Activated CD8-positive, alpha-beta memory T cell treated with anti-CD3 and anti-CD28 coated beads for 36 hours (primary cell): ENCODE data around the gene IFNL3. TPM values are rescaled to one million over a fixed set of nuclear protein-coding genes. Genes with fewer than 3 reads are reported as not detected.
"Not testable (repeated sequence)": the region's sequence is repeated elsewhere in the genome, so short reads cannot be mapped to it uniquely, and the experiment has no call there.

Experiments used
- CTCF ChIA-PET: fragments of 350-600 bp; sonication (Branson Sonifier 250); formaldehyde crosslinking; loops from one replicate; lab custom pipeline; 2021; ENCODE audit warnings: antibody characterized with exemption; lab: Charles Lee
- POLR2A ChIA-PET: fragments of 350-600 bp; sonication (Branson Sonifier 250); formaldehyde crosslinking; loops from one replicate; lab custom pipeline; 2021; ENCODE audit warnings: antibody characterized with exemption; lab: Charles Lee
- total RNA-seq, 2 experiments: library from RNA; stranded (reverse); gene quantifications; one replicate each; pipeline ENCODE4 v1.2.3, GENCODE V29; 2021

The IFNL3 gene
- total RNA-seq, 2 experiments from 2014 or later = not detected

- ChIA-PET CTCF (no interaction called here), POLR2A (no interaction called here)
Measured at GRCh38 chr19:39254531-39255345, 9.9 kb upstream of the IFNL3 start.

- ChIA-PET CTCF (no interaction called here), POLR2A (no interaction called here)
Measured at GRCh38 chr19:39253374-39254149, 8.8 kb upstream of the IFNL3 start.

- POLR2A ChIA-PET = no interaction called here
Measured at GRCh38 chr19:39252458-39252857, 7.7 kb upstream of the IFNL3 start.

DNA sequence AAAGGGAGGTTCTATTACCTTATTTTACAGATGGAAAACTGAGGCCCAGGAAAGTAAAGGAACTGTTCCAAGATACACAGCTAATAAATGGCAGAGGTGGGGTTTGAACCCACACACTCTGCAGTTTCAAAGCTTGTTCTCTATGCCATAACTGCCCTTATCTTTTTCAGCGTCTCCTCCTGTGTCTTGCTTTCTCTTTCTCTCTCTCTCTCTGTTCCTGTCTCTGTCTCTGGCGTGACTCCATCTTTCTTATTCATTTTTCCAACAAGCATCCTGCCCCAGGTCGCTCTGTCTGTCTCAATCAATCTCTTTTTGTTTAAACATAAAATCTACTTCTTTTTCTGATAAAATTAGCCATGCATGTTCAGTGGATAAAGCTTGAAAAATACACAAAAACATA lies 7.0 kb upstream of the IFNL3 start:
- POLR2A ChIA-PET = interaction anchor here (0.7 kb wide), 1 partner anchor 208 kb away, joined by 7 read pairs; no protein-coding TSS in a partner anchor
- CTCF ChIA-PET = interaction anchor here (1.4 kb wide), 1 partner anchor 84 kb away, joined by 4 read pairs; the partner anchor contains the start of gene GMFG

More at GRCh38 chr19:39252458-39252857, 7.7 kb upstream of the IFNL3 start:
- CTCF ChIA-PET = interaction anchor here (1.4 kb wide), 1 partner anchor 83 kb away, joined by 4 read pairs; the partner anchor contains the start of gene GMFG

- ChIA-PET CTCF (no interaction called here), POLR2A (no interaction called here)
Measured at GRCh38 chr19:39251081-39251480, 6.3 kb upstream of the IFNL3 start.

DNA sequence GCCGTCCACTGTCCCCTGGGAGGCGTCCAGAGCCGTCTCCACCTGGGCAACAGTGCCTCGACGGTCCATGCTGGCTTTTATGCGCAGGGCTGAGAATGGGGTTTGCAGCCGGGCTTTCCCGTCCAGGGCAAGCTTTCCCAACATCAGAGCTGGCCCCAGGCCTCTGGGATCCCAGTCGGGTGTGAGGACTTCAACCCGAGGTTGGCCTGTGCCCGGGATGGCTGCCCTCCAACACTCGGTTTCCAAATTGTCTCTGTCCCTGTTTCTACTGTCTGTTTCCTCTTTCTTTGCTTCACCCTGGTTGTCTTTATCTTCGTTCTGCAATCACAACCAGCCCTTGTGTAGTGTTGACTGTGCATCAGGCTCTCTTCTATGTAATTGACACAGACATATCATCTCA lies 4.0 kb upstream of the IFNL3 start, which contains the start of gene IFNL4:
IFNL4 (minus strand) TSS at position 51 of the 400 bp plus-strand sequence.
- POLR2A ChIA-PET = no interaction called here
- CTCF ChIA-PET = no interaction called here

DNA sequence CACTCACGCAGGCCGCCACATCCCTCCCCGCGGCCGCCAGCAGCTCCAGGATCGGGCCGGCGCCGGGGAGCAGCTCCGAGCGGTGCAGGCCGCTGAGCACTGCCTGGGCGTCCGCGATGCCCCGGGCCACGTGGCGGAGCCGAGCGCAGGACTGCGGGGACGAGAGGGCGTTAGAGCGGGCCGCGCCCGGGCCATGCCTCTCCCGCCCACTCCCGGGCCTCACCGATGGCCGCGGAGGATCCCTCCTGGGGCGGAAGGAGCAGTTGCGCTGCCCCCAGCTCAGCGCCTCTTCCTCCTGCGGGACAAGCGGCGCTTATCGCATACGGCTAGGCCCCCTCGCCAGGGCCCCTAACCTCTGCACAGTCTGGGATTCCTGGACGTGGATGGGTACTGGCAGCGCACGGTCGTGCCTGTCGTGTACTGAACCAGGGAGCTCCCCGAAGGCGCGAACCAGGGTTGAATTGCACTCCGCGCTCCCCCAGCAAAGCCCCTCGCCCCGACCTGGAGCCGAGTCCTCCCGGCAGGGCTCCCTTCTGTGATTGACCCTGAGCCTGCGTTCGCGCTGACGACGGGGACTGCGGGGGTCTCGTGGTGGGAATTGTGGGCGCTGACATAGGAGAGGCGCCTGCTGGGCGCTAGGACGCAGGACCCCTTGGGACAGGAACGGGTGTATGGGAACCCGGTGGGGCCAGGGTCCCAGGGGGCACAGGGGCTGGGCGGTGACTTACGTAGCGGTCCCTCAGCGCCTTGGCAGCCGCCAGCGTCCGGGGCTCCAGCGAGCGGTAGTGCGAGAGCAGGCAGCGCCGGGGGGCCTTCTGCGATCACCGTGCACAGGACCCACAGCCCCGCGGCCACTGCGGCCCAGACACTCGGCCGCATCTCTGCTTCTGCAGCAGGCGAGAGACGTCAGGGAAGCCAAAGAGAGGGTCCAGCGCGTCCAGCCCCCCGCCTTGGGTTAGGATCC lies 3.2 kb upstream of the IFNL3 start:
- ChIA-PET POLR2A (no interaction called here), CTCF (interaction anchor here (0.6 kb wide), 1 partner anchor 64 kb away, joined by 3 read pairs; no protein-coding TSS in a partner anchor)

GRCh38 chr19:39246951-39247669 lies 2.3 kb upstream of the IFNL3 start:
- CTCF ChIA-PET = interaction anchor here (0.6 kb wide), 1 partner anchor 65 kb away, joined by 3 read pairs; no protein-coding TSS in a partner anchor
- POLR2A ChIA-PET = no interaction called here

GRCh38 chr19:39245166-39245565 lies 360 bp upstream of the IFNL3 start:
- POLR2A ChIA-PET, CTCF ChIA-PET: not testable (repeated sequence)

- CTCF ChIA-PET, POLR2A ChIA-PET: not testable (repeated sequence)
Measured at GRCh38 chr19:39243741-39244140, 1.1 kb downstream of the IFNL3 start.

GRCh38 chr19:39240421-39240820 lies 4.4 kb downstream of the IFNL3 start:
- ChIA-PET POLR2A (no interaction called here), CTCF (no interaction called here)

GRCh38 chr19:39238944-39239343 lies 5.9 kb downstream of the IFNL3 start:
- POLR2A ChIA-PET = no interaction called here

GRCh38 chr19:39238209-39238608 lies 6.6 kb downstream of the IFNL3 start:
- ChIA-PET POLR2A (no interaction called here), CTCF (no interaction called here)

More at GRCh38 chr19:39238944-39239343, 5.9 kb downstream of the IFNL3 start:
- CTCF ChIA-PET = interaction anchor here (0.6 kb wide), 1 partner anchor 617 kb away, joined by 3 read pairs; no protein-coding TSS in a partner anchor

DNA sequence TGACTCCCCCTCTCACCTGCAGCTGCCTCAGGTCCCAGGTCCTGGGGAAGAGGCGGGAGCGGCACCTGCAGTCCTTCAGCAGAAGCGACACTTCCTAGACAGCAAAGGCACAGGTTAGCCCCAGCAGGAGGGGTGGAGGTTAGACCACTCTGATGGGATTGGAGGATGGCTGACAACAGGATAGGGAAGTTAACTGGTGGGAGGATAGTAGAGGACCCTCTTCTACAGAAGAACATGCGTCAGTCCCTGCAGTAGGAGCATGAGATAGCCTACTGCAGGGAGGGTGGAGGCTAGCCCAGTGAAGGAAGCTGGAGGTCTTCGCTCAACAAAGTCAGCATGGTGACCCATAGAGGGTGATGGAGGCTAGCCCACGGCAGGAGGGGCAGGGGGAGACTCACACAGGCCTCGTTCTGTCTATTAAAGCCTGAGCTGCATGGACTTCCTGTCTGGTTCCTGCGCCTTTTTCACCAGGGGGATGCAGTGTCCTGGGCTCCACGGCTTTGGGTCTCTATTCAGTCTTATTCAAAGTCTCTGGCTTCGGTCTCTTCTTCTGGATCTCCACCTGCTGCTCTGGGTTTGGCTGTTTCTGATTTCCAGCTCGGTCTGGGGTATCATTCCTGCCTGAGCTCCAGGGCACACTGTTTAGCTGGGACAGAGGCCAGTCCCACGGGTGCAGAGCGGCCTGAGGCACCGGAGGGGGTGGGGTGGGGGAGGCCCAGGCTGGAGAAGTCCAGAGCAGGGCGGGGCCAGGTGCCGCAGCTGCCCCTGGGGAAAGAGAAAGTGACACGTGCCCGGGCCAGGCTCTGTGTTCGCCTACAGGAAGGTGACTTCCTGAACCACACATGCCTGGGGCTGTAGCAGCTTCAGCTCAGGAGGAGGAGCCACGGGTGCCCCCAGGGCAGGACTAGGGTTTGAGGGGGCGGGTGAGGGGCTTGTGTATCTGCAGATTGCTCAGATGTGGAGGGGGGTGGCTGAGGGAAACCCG lies 7.3 kb downstream of the IFNL3 start:
- ChIA-PET CTCF (interaction anchor here (1.1 kb wide), 1 partner anchor 26 kb away, joined by 3 read pairs; no protein-coding TSS in a partner anchor), POLR2A (interaction anchor here (0.6 kb wide), 1 partner anchor 85 kb away, joined by 4 read pairs; no protein-coding TSS in a partner anchor)

DNA sequence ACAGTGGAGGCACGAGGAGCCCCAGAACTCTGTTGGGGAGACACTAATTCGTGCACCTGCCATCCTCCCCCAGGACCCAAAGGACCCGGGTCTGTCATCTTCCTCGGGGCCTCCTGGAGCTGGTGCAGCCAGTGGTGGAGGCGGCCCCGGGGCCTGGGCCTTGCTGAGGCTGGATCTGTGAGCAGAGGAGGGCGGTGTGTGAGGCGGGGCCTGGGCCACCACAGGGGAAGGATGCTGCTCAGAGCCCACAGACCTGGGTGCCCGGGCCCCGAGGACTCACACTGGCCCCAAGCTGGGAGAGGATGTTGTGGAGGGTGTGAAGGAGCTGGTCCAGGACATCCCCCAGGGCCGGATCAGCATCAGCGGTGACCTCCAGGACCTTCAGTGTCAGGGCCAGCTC lies 8.3 kb downstream of the IFNL3 start:
- ChIA-PET POLR2A (no interaction called here), CTCF (no interaction called here)

DNA sequence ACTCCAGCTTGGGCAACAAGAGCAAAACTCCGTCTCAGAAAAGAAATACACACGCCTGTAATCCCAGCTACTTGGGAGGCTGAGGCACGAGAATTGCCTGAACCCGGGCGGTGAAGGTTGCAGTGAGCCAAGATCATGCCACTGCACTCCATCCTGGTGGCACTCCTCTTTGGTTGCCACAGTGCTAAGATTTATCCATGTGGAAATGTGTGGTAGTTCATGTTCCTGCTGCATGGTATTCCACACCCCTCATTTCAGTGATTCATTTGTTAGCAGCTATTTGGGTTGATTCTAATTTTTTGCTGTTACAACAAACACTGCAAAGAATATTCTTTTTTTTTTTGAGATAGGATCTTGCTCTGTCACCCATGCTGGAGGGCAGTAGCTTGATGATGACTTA lies 12.1 kb downstream of the IFNL3 start:
- POLR2A ChIA-PET = no interaction called here
- CTCF ChIA-PET = no interaction called here
